ENCODE data around the gene PLSCR4. TPM values are rescaled to one million over a fixed set of nuclear protein-coding genes. Genes with fewer than 3 reads are reported as not detected.

PLSCR4 gene
- total and polyA plus RNA-seq, 9 donors: 30.7 to 78.4 (median 50.9) TPM

DNA sequence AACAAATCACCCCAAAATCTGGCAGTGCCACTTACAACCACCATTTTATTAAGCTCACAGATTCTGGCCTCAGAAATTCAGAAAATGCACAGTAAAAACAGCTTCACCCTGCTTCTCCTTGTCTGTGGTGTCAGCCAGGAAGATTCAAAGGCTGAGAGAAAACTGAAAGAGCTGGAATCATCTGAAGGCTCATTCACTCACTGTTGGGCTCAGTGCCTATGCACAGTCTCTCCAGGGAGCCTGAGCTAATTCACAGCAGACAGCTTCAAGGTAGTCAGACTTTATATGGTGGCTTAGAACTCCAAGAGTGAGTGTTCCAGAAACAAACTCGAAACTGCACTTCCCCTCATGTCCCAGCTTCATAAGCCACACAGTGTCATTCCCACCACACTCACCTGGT is 73.4 kb downstream of the PLSCR4 start:
- no peak for DNase-seq

DNA sequence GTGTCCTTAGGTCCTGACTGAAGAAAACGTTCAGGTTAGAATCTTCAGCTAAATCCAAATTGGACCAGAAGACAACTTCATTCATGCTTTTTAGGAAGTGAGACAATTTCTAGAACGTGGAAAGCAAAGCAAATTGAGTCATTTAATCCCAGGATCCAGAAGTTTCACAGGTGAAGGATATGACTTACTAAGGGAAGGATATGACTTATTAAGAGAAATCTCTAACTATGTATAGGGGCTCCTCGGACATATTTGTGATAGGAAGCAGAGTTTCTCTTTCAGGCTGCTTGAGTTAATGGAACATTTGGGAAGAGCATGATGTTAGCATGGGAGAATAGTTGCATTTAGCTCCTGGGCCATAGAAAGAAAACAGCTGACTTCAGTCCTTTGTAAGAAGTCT is 73.8 kb downstream of the PLSCR4 start:
- H3K4me3 ChIP-seq: no peak overlapping the region
- DNase-seq: no peak
- 74 to 92% (median 85%) methylated on average over 3 of the region's 3 CpGs for WGBS, 3 donors
- H3K36me3 ChIP-seq: no peaks in the 10 kb centered on the region
- no peaks in the 10 kb centered on the region for H3K27me3 ChIP-seq
- TF ChIP-seq EP300 (IDR thresholded peaks at IDR 0.05): no peak
- TF ChIP-seq, protein P1, sequence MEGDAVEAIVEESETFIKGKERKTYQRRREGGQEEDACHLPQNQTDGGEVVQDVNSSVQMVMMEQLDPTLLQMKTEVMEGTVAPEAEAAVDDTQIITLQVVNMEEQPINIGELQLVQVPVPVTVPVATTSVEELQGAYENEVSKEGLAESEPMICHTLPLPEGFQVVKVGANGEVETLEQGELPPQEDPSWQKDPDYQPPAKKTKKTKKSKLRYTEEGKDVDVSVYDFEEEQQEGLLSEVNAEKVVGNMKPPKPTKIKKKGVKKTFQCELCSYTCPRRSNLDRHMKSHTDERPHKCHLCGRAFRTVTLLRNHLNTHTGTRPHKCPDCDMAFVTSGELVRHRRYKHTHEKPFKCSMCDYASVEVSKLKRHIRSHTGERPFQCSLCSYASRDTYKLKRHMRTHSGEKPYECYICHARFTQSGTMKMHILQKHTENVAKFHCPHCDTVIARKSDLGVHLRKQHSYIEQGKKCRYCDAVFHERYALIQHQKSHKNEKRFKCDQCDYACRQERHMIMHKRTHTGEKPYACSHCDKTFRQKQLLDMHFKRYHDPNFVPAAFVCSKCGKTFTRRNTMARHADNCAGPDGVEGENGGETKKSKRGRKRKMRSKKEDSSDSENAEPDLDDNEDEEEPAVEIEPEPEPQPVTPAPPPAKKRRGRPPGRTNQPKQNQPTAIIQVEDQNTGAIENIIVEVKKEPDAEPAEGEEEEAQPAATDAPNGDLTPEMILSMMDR (IDR thresholded peaks at IDR 0.05): no peak
- TF ChIP-seq POLR2A (IDR thresholded peaks at IDR 0.05): no peak
- H3K27ac ChIP-seq: no peak overlapping the region
- H3K9me3 ChIP-seq: no peaks in the 10 kb centered on the region
- H3K4me1 ChIP-seq (ENCODE audit: insufficient read depth): no peaks in the 10 kb centered on the region
- intact Hi-C loops (cut with DNase I): no loop called here

More for the DNA sequence above, 73.4 kb downstream of the PLSCR4 start:
- Histone ChIP-seq H3K9me3 (no peaks in the 10 kb centered on the region), H3K4me3 (no peak overlapping the region), H3K36me3 (no peaks in the 10 kb centered on the region), H3K27ac (no peak overlapping the region), H3K4me1 (ENCODE audit: insufficient read depth) (no peaks in the 10 kb centered on the region), H3K27me3 (no peaks in the 10 kb centered on the region)
- 80 to 92% (median 92%) methylated on average over 1 of the region's 1 CpG for WGBS, 3 donors
- intact Hi-C loops (cut with DNase I): no loop called here
- TF ChIP-seq EP300 (IDR thresholded peaks at IDR 0.05) (no peak), POLR2A (IDR thresholded peaks at IDR 0.05) (no peak)
- TF ChIP-seq, protein P1 (IDR thresholded peaks at IDR 0.05): no peak

DNA sequence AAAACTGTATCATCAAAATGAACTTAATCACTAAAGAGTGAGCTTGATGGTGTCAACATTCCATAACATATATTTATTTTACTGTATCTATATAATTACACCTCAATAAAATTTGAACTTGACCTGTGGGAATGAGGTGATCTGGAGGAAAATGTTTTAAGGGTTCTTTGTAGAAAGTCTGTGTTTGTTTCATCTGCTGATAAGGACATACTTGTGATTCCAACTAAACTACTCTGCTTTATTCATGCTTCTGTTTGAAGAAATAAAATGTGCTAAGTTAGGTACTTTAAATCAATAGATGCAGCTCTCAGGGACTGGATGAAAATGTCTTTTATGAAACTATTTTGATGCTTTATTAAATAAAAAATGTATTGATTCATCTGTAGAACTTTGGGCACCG is 78.3 kb downstream of the PLSCR4 start:
- 72 to 87% (median 85%) methylated on average over 1 of the region's 1 CpG for WGBS, 3 donors
- H3K27ac ChIP-seq: no peak overlapping the region
- H3K27me3 ChIP-seq: no peaks in the 10 kb centered on the region
- no peak overlapping the region for H3K4me3 ChIP-seq
- TF ChIP-seq, protein P1 (IDR thresholded peaks at IDR 0.05): no peak
- no peaks in the 10 kb centered on the region for H3K36me3 ChIP-seq
- H3K4me1 ChIP-seq (ENCODE audit: insufficient read depth): no peaks in the 10 kb centered on the region
- H3K9me3 ChIP-seq: no peaks in the 10 kb centered on the region
- intact Hi-C loops (cut with DNase I): no loop called here
- DNase-seq: no peak

DNA sequence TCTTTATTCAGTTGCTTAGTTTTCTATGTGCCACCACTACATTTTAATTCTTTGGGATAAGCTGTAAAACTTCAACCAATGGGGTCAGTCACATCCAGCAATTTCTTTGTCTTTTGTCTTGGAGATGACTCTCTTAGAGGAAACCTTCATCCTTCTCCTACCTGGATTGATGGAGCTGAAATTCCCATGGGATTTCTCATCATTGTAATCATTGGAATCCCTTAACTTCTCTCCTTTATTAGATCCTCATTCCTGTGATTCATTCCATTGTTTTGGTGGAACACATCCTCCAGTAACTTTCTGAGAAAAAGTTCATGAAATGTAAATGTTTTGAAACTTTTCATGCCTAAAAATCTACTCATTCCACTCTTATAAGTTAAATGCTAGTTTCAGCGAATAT is 80.3 kb downstream of the PLSCR4 start:
- peaks cover 2% of the 10 kb centered on the region for H3K4me1 ChIP-seq (ENCODE audit: insufficient read depth)
- no peaks in the 10 kb centered on the region for H3K27me3 ChIP-seq
- TF ChIP-seq, protein P1 (IDR thresholded peaks at IDR 0.05): no peak
- TF ChIP-seq POLR2A (IDR thresholded peaks at IDR 0.05) (no peak), EP300 (IDR thresholded peaks at IDR 0.05) (no peak)
- intact Hi-C loops (cut with DNase I): no loop called here
- H3K4me3 ChIP-seq: no peak overlapping the region
- no peaks in the 10 kb centered on the region for H3K36me3 ChIP-seq
- 93 to 97% (median 95%) methylated on average over 1 of the region's 1 CpG for WGBS, 3 donors
- H3K27ac ChIP-seq: no peak overlapping the region
- DNase-seq: no peak
- no peaks in the 10 kb centered on the region for H3K9me3 ChIP-seq

DNA sequence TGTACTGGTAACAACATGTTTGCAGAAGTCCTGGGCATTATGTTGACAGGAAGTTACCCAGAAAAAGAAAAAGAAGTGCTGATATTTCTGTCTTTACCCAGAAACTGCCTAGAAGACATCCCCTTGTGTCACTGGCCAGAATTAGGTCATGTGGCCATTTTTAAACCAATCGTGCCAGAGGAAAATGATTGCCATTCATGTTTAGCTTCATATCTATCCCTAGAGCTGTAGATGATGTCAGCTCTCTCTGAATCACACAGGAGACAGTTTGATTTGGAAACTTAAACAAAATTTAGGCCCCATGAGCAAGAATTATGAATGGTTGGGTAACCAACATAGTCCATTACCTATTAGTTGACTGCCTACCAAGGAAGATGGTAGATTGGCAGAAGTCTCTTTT is 81.0 kb downstream of the PLSCR4 start:
- Histone ChIP-seq H3K4me1 (ENCODE audit: insufficient read depth) (peaks cover 2% of the 10 kb centered on the region), H3K27ac (no peak overlapping the region), H3K36me3 (no peaks in the 10 kb centered on the region), H3K4me3 (no peak overlapping the region), H3K27me3 (no peaks in the 10 kb centered on the region), H3K9me3 (no peaks in the 10 kb centered on the region)
- no peak for DNase-seq
- WGBS, 3 donors: 83 to 97% (median 96%) methylated on average over 1 of the region's 1 CpG
- TF ChIP-seq, protein P1 (IDR thresholded peaks at IDR 0.05): no peak
- TF ChIP-seq POLR2A (IDR thresholded peaks at IDR 0.05): no peak
- no peak for TF ChIP-seq EP300 (IDR thresholded peaks at IDR 0.05)
- intact Hi-C loops (cut with DNase I): no loop called here
